HG02610 (cell line): ENCODE measurements around the gene RFX2.

Source experiments
- ATAC-seq: cut with Tn5 transposase; IDR thresholded peaks from one replicate; pipeline ENCODE4 v1.9.1; 2021; ENCODE audit warnings: mild to moderate bottlenecking, moderate library complexity; ENCODE audit not compliant: unreplicated experiment

Gene RFX2

DNA sequence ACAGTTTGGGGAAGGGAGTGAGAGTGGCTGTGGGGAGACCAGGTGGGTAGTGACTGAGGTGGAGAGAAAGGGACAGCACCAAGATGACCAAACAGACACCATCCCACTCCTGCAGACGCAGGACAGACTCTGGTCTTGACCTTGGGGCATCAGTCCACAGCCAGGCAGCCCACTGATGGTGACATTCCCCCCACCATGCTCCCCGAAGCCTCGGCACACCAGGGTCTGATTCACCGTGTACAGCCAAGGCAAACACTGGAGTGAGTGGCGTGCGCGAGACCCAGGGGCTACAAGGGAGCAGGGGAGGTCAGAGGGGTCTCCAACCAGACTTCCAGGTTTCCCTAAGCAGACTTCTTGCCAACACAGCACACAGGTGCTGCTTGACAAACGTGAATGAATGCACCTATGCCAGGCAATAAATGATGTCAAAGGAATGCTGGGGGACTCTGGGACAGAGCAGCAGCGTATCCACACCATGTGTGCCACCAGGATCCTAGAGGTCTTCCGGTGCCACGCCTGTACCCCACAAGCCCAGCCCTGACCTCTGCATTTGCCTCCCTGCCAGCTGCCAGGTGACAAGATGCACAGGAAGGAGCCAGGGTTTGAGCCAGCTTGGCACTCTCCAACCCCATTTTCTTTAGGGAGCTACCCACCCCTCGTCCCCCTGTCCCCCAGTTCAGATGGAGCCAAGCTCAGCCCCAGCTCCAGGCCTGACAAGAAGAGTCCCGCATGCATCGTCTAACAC, 150.9 kb downstream of the RFX2 start:
- no peak for ATAC-seq

- no peak for ATAC-seq
Observed at GRCh38 chr19:5958851-5959122, 151.5 kb downstream of the RFX2 start.

- ATAC-seq = no peak
Observed at GRCh38 chr19:5958074-5958850, 152.0 kb downstream of the RFX2 start.

DNA sequence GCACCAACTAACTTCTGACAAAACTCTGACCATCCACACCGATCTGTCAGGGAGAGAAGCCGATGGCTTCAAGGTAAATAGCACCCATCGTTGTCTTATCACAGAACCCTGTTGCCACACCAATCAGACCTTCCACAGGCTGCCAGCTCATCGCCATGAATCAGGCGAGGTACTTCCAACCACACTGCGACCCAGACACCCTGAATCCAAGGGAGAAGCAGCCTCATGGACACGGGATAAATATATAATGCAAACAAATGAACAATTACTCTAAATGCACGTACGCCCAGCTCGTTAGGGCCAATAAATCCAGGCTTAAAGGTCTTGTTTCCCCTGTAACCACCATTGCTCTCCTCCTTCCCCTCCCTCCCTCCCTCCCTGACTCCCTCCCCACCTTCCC, 153.1 kb downstream of the RFX2 start:
- ATAC-seq = no peak

DNA sequence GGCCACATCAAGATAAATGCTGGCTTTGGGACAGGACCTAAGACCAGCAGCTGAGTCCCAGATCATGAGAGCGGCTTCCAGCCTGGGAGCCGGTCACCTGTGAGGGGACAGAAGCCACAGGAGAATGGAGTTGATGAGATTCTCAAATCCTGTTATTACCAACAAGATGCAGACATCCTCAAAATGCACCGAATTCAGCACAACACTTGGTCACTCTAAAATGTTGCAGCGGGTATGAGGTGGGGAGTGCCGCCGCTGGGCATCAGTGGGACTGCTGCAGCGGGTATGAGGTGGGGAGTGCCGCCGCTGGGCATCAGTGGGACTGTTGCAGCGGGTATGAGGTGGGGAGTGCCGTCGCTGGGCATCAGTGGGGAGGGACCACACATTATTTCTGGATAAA, 153.6 kb downstream of the RFX2 start:
- no peak for ATAC-seq

GRCh38 chr19:5956323-5956722, 154.0 kb downstream of the RFX2 start:
- ATAC-seq = no peak

- no peak for ATAC-seq
Observed at GRCh38 chr19:5955636-5955935, 154.7 kb downstream of the RFX2 start.

DNA sequence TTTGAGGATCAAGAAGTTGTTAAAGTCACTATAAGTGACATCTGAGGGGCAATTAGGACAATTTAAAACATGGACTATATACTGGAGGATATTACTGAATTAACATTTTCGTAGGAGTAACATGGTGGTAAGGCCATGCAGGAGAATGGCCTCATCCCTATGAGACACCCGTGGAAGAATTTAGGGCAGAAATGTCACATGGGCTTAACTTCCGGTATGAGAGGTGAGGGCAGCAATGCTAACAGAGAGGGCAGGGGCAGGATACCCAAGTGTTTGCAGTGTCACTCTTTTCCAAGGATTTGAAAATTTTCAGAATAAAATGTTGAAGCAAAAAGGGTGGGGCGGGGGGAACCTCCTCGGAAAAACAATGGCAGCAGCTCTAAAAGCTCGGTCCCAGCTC, 156.0 kb downstream of the RFX2 start:
- ATAC-seq = no peak

DNA sequence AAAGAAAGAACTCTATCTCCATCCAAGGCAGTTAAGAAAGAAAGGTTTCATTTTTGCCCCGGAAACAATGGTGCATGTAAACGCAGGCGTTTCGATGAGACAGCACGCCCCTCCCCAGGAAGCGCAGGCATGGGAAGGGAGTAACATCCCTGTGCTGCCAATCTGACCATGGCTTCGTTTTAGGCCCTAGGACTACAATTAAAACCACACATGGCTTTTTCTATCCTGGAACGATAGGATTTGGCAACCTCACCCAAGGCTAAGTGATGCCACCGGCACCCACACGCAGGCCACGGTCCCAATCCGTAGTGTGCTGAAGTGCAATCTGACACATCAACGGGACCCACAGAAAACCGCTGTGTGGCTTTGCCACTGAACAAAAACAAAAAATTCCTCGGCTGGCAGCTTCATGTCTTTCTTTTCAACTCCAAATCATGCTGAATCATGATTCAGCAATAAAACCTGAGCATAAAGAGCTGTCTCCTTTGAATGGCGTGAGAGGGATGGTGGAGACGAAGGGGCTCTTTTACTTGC, 156.6 kb downstream of the RFX2 start:
- no peak for ATAC-seq

DNA sequence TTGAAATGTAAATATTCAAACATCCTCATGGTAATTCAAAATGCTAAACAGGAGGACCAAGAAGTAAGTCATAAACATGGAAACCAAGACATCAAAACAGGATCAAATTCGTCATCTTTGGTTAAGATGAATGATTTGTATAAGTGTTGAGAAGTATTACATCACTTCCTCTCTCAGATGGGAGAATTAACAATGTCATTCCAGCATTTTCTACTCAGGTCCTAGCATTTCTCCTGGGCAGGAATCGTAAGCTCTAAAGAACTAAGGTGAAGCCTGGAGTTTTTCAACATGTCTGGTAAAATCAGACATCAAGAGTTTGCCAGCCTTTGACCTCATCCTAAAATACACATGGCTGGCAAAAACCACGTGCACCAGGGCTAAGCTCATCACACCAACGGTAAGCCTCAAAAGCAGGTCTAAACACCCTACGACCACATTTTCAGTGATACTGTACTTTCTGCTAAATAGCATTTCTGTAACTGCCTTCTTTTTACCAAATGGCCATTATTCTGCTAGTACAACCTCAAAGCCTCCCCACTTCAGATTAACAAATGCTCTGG, 157.2 kb downstream of the RFX2 start:
- no peak for ATAC-seq

DNA sequence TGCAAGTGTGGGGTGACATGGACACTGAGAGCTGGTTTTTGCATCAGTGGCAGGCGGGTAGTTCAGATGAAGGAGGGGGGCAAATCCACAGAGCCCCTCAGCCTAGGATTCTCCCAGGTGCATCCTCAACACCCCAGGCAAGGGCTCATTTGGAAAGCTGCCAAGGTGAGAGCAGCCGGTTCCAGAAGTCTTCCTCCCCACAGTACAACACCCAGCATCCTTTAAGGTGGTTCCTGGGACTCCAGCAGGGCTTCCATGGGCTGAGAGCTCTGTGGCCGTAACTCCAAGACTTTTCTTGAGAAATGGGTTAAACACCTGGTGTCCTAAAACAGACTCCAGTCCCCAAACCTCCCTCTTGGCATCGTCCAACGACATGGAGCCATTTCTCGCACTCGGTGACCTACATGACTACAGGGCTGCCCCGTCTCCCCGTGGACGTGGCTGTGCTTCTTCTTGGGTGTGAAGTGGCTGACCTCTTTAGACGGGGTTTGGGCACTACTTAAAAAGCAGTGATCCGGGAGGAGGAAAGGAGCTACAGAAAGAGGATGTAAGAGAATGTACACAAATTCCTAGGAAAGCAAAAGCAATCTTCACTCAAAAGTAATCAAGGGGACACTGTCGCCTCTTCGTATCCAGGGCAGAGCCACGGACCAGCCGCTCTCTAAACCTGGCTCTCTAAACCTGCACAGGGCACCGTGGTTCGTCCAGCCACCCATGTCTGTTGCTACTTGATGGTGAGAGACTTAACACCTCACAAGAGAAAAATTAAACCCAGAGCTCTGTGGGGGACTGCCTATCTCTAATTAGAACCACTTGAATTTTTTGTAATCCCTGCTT, 157.9 kb downstream of the RFX2 start:
- no peak for ATAC-seq

GRCh38 chr19:5951338-5951861, 158.9 kb downstream of the RFX2 start:
- no peak for ATAC-seq

DNA sequence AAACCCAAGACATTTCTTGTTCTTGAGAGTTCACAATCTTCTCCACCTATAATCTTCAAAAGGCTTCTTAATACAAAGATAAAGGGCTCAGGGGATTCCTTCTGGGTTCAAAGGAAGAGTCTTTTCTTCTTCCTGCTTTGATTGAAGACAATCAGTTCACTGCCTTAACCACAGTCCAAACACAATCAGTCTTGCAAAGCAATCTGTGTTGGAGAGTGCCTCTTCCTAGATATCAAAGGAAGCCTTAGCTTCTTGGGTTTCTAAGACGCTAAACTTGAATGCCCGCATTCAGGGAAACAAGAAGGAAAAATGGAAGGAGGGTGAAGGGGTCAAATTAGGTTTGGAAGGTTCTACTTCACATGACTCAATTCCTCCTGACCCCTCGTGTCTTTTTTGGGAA, 159.6 kb downstream of the RFX2 start:
- ATAC-seq = no peak

DNA sequence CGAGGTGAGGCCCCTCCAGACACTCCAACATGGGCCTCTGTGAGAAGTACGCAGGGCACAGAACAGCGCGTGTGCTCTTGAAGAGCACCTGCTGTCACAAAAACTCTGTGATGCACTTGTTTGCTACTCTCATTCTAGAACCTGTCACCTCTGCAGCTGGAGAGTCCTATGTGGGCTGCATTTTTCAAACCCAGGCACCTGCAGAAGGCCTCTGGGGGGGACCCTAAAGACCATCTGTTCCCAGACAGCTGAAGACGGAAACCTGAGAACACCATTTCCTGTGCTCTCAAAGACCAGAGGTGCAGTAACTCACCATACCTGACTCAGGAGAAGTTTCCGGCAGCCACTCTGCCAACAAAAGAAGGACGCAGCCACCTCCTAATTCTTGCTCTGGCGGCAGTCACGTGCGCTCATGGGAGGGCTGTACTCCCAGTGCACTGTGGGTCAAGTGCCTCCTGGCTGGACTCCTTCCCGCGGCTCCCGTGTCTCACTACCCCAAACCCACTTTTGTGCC, 160.5 kb downstream of the RFX2 start:
- no peak for ATAC-seq

GRCh38 chr19:5948752-5949564, 161.3 kb downstream of the RFX2 start:
- no peak for ATAC-seq

GRCh38 chr19:5947435-5947834, 162.9 kb downstream of the RFX2 start:
- no peak for ATAC-seq

DNA sequence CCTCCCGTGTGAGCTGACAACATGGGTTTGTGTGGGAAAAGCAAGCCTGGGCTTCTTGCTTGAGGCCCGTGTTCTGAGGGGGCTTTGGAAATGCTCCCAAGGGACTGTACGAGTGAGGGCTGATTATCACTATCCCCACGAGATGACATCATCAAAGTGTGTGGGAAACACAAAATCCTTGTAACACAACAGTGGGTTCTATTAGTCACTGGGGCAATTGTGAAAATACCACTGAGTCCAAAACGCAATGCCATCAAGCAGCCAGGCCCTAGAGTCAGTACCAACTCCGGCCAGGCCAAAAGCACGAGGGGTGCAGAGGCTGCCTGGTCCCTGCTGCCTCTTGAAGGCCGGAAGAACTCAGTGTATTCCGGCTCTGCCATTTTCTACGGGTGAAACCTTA, 166.7 kb downstream of the RFX2 start:
- ATAC-seq = no peak
